OCI-LY7 (cell line): Measurements from ENCODE around the gene RFX2. TPM values are rescaled to one million over a fixed set of nuclear protein-coding genes. Genes with fewer than 3 reads are reported as not detected.

ENCODE experiments used
- BruUV-seq: library from RNA; stranded (reverse); fragments of 400-500 nt; replicated peaks from 2 replicates; lab custom pipeline; 2021; lab: Mats Ljungman, UMichigan
- CTCF ChIA-PET: fragments of 300-600 bp; sonication (Branson Sonifier 250); formaldehyde crosslinking; loops from one replicate; lab custom pipeline; 2022; ENCODE audit warnings: antibody characterized with exemption; ENCODE audit not compliant: unreplicated experiment; lab: Charles Lee
- POLR2A ChIA-PET: fragments of 300-600 bp; sonication (Branson Sonifier 250); formaldehyde crosslinking; loops from one replicate; lab custom pipeline; 2022; ENCODE audit warnings: antibody characterized with exemption; lab: Charles Lee
- DNase-seq: peaks from one replicate; pipeline ENCODE4 v3.0.0-alpha.2; 2015; ENCODE audit warnings: low spot score
- H2AFZ ChIP-seq: fragments of 200-600 bp; sonication (generic), shearing (Covaris generic); 2 replicates; pipeline ENCODE4 v1.6.1; 2014; ENCODE audit warnings: mild to moderate bottlenecking, antibody characterized with exemption, low read length, moderate library complexity
- H3K27ac ChIP-seq: fragments of 200-600 bp; sonication (generic); 2 replicates; pipeline ENCODE4 v1.5.1; 2014; ENCODE audit warnings: mixed run types, low read depth, mild to moderate bottlenecking, moderate library complexity, low read length, inconsistent platforms; ENCODE audit not compliant: poor library complexity, severe bottlenecking
- H3K36me3 ChIP-seq: fragments of 200-600 bp; sonication (generic); 2 replicates; pipeline ENCODE4 v1.6.1; 2014; ENCODE audit warnings: mild to moderate bottlenecking, antibody characterized with exemption, low read length, moderate library complexity, mixed read lengths; ENCODE audit not compliant: insufficient read depth
- H3K4me1 ChIP-seq: fragments of 200-600 bp; sonication (generic); 2 replicates; pipeline ENCODE4 v1.5.1; 2014; ENCODE audit warnings: mild to moderate bottlenecking, low read length; ENCODE audit not compliant: insufficient read depth, poor library complexity, severe bottlenecking
- H3K4me2 ChIP-seq: fragments of 200-600 bp; sonication (generic); 2 replicates; pipeline ENCODE4 v1.6.1; 2014; ENCODE audit warnings: mild to moderate bottlenecking, low read length
- H3K4me3 ChIP-seq: fragments of 200-600 bp; sonication (generic); 2 replicates; pipeline ENCODE4 v1.5.1; 2014; ENCODE audit warnings: mild to moderate bottlenecking, low read depth, low read length; ENCODE audit not compliant: poor library complexity, severe bottlenecking
- H3K79me2 ChIP-seq: fragments of 200-600 bp; sonication (generic); 2 replicates; pipeline ENCODE4 v1.6.1; 2016; ENCODE audit warnings: low read depth, mild to moderate bottlenecking, low read length, moderate library complexity, mixed read lengths; ENCODE audit not compliant: insufficient read depth
- H3K9me2 ChIP-seq: fragments of 200-600 bp; sonication (generic); 2 replicates; pipeline ENCODE4 v1.6.1; 2016; ENCODE audit warnings: mild to moderate bottlenecking, low read length, mixed read lengths; ENCODE audit not compliant: insufficient read depth
- H3K9me3 ChIP-seq: fragments of 200-600 bp; sonication (generic); 2 replicates; pipeline ENCODE4 v1.6.1; 2014; ENCODE audit warnings: mild to moderate bottlenecking, mixed run types, low read length, mixed read lengths
- H4K20me1 ChIP-seq: fragments of 200-600 bp; sonication (generic); 2 replicates; pipeline ENCODE4 v1.6.1; 2014; ENCODE audit warnings: mild to moderate bottlenecking, antibody characterized with exemption, low read length, moderate library complexity, mixed read lengths; ENCODE audit not compliant: insufficient read depth
- CTCF ChIP-seq: fragments of 200-600 bp; sonication (generic); conservative IDR thresholded peaks from 2 replicates; pipeline ENCODE4 v1.5.1; 2014; ENCODE audit warnings: mild to moderate bottlenecking, antibody characterized with exemption, low read length, moderate library complexity, mixed read lengths
- EZH2phosphoT487 ChIP-seq: fragments of 200-600 bp; sonication (generic); IDR thresholded peaks from 2 replicates; pipeline ENCODE4 v1.6.1; 2018; ENCODE audit warnings: low read depth, borderline replicate concordance, mild to moderate bottlenecking, mixed run types, antibody characterized with exemption, low read length, moderate library complexity, mixed read lengths
- intact Hi-C: fragments of 100-400 bp; cut with micrococcal nuclease; formaldehyde crosslinking; loops from one replicate; pipeline ENCODE4 v1.10.0; 2022; ENCODE audit not compliant: unreplicated experiment
- total RNA-seq, 2 experiments: library from RNA; depleted of rRNA in 1 of 2; stranded (reverse); fragments of >200 nt in 1 of 2; shearing (Covaris generic) in 1 of 2; gene quantifications; 2 replicates each; pipeline ENCODE4 v1.2.3, GENCODE V29; 2014 to 2022

The RFX2 gene
- total RNA-seq, 2 experiments from 2014 or later, result 11.0 to 11.8 TPM

DNA sequence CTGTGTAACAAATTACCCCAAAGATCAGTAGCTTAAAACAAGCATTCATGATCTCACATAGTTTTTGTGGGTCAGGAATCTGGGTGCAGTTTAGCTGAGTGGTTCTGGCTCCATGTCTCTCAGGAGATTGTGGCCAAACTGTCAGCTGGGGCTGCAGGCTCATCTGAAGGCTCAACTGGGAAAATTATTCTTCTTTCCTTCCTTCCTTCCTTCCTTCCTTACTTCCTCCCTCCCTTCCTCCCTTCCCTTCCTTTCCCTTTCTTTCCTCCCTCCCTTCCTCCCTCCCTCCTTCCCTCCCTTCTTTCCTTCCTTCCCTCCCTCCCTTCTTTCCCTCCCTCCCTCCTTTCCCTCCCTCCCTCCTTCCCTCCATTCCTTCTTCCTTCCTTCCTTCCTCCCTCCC lies 8.7 kb upstream of the RFX2 start:
- ChIA-PET POLR2A (no interaction called here), CTCF (no interaction called here)
- intact Hi-C loops, result no loop called here
- Histone ChIP-seq H3K9me3 (0 out of 2 replicates have a peak, but pooled peaks cover 4% of the 10 kb centered on the region), H3K36me3 (no peaks in the 10 kb centered on the region), H3K4me2 (no peak overlapping the region), H3K4me3 (no peak overlapping the region), H2AFZ (no peak overlapping the region), H3K79me2 (no peaks in the 10 kb centered on the region), H3K9me2 (no peaks in the 10 kb centered on the region), H4K20me1 (no peaks in the 10 kb centered on the region), H3K27ac (no peak overlapping the region), H3K4me1 (no peaks in the 10 kb centered on the region)
- no peak for DNase-seq
- BruUV-seq, result no TSS peak
- TF ChIP-seq CTCF, result no peak
- no peak for TF ChIP-seq EZH2phosphoT487

DNA sequence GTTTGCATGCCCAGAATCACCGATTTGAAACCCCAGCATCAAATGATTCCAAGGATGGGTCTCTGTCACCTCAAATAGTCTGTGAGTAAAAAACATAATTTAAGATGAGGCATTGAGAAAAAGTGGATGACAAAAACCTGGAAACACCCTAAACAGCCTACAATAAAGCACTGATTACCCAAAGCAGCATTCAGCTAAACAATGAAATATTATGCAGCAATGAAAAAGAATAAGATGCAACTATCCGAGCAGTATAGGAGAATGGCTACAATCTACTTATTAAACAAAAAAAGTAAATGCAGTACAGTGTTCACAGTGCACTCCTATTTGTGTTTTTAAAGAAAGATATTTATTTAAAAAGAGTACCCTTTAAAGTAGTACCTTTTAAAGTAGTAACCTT lies 7.7 kb upstream of the RFX2 start:
- no TSS peak for BruUV-seq
- Histone ChIP-seq H3K79me2 (no peaks in the 10 kb centered on the region), H3K9me3 (0 out of 2 replicates have a peak, but pooled peaks cover 4% of the 10 kb centered on the region), H3K9me2 (no peaks in the 10 kb centered on the region), H3K27ac (no peak overlapping the region), H3K4me1 (no peaks in the 10 kb centered on the region), H4K20me1 (no peaks in the 10 kb centered on the region), H2AFZ (no peak overlapping the region), H3K36me3 (no peaks in the 10 kb centered on the region), H3K4me3 (no peak overlapping the region), H3K4me2 (no peak overlapping the region)
- CTCF ChIA-PET, result no interaction called here
- TF ChIP-seq CTCF, result no peak
- TF ChIP-seq EZH2phosphoT487, result no peak
- POLR2A ChIA-PET, result no interaction called here
- intact Hi-C loops, result no loop called here
- DNase-seq, result no peak

DNA sequence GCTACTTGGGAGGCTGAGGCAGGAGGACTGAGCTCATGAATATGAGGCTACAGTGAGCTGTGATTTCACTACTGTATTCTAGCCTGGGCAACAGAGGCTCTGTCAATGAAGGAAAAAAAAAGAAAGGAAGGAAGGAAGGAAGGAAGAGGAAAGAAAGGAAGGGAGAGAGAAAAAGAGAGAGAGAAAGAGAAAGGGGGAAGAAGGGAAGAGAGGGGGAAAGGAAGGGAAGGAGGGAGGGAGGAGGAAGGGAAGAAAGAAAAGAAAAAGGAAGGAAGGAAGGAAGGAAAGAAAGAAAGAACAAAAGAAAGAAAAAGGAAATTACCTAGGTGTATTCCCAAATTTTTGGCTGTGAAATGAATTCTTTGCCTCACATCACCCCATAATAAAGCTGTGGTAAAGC lies 7.2 kb upstream of the RFX2 start:
- intact Hi-C loops, result no loop called here
- Histone ChIP-seq H3K27ac (no peak overlapping the region), H2AFZ (no peak overlapping the region), H3K4me2 (no peak overlapping the region), H4K20me1 (no peaks in the 10 kb centered on the region), H3K9me2 (no peaks in the 10 kb centered on the region), H3K4me3 (no peak overlapping the region), H3K36me3 (no peaks in the 10 kb centered on the region), H3K4me1 (no peaks in the 10 kb centered on the region), H3K9me3 (0 out of 2 replicates have a peak, but pooled peaks cover 4% of the 10 kb centered on the region), H3K79me2 (no peaks in the 10 kb centered on the region)
- BruUV-seq, result no TSS peak
- CTCF ChIA-PET, result no interaction called here
- no peak for TF ChIP-seq EZH2phosphoT487
- TF ChIP-seq CTCF, result no peak
- DNase-seq, result no peak
- POLR2A ChIA-PET, result interaction anchor here (0.6 kb wide), 2 partner anchors 108 to 236 kb away, joined by 4 to 6 read pairs; no protein-coding TSS in a partner anchor
